ENCODE results near the gene ETFDH. TPM values are rescaled to one million over a fixed set of nuclear protein-coding genes. Genes with fewer than 3 reads are reported as not detected.

ETFDH gene
- total and polyA plus RNA-seq, 8 donors, result 11.6 to 33.3 (median 14.2) TPM

DNA sequence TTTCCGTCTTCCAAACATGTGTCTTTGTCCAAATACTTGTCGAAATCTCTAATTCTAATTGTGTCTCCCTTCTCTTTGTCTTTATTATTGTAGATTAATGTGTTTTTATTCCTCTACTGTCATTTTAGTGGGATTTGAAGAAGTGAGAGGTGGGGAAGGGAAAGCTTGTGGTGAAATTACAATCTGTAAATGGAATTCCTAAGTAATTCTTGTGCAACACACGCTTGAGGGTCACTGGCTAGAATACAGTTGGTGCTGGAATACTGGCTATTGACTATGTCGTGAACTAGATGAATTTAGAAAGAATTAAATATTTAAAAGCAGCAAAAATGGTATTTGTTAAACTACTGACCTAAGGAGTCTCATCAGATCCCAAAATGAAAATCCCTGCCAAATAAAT lies 86.0 kb downstream of the ETFDH start:
- DNase-seq, result no peak
- no peak overlapping the region for H3K27ac ChIP-seq
- no peak for ATAC-seq
- 73 to 86% methylated on average over 4 of the region's 4 CpGs for WGBS, 2 donors
- no peaks in the 10 kb centered on the region for H3K36me3 ChIP-seq
- intact Hi-C loops (cut with DNase I), result no loop called here
- no peaks in the 10 kb centered on the region for H3K27me3 ChIP-seq
- no peaks in the 10 kb centered on the region for H3K4me1 ChIP-seq
- no peak for FAIRE-seq
- TF ChIP-seq, protein P1, sequence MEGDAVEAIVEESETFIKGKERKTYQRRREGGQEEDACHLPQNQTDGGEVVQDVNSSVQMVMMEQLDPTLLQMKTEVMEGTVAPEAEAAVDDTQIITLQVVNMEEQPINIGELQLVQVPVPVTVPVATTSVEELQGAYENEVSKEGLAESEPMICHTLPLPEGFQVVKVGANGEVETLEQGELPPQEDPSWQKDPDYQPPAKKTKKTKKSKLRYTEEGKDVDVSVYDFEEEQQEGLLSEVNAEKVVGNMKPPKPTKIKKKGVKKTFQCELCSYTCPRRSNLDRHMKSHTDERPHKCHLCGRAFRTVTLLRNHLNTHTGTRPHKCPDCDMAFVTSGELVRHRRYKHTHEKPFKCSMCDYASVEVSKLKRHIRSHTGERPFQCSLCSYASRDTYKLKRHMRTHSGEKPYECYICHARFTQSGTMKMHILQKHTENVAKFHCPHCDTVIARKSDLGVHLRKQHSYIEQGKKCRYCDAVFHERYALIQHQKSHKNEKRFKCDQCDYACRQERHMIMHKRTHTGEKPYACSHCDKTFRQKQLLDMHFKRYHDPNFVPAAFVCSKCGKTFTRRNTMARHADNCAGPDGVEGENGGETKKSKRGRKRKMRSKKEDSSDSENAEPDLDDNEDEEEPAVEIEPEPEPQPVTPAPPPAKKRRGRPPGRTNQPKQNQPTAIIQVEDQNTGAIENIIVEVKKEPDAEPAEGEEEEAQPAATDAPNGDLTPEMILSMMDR (IDR thresholded peaks at IDR 0.05), result no peak
- no peak overlapping the region for H3K4me3 ChIP-seq
- no peaks in the 10 kb centered on the region for H3K9me3 ChIP-seq

DNA sequence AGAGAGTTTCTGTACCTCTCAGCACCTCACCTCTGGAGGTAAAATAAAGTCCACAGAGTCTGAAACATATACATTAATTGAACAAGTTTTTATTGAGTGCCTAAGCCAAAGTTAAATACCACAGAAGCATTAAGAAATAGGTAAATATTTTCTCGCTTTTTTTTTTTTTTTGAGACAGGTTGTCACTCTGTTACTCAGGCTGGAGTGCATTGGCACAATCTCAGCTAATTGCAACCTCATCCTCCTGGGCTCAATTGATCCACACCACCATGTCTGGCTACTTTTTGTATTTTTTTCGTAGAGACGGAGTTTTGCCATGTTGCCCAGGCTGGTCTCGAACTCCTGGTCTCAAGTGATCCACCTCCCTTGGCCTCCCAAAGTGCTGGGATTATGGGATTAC lies 86.6 kb downstream of the ETFDH start:
- Histone ChIP-seq H3K27me3 (no peaks in the 10 kb centered on the region), H3K36me3 (no peaks in the 10 kb centered on the region), H3K27ac (no peak overlapping the region), H3K4me3 (no peak overlapping the region), H3K4me1 (no peaks in the 10 kb centered on the region), H3K9me3 (no peaks in the 10 kb centered on the region)
- DNase-seq (no peak), FAIRE-seq (no peak), ATAC-seq (no peak)
- intact Hi-C loops (cut with DNase I), result no loop called here
- TF ChIP-seq, protein P1 (IDR thresholded peaks at IDR 0.05), result no peak
- 82 to 87% methylated on average over 4 of the region's 4 CpGs for WGBS, 2 donors

Other genes starting within 250 kb of the ETFDH start
- under 1 TPM; 0.06 to 0.32 (median 0.20) TPM for gene RXFP1, start 150.4 kb upstream of the ETFDH start, total RNA-seq
- under 1 TPM; 0.19 to 0.47 TPM for gene RXFP1, start 150.4 kb upstream of the ETFDH start, polyA plus RNA-seq
- 1 to 10 TPM; 1.0 to 2.7 (median 1.4) TPM for gene C4orf46, start 409 bp upstream of the ETFDH start, total RNA-seq
- 1 to 10 TPM; 1.3 to 2.5 TPM for gene C4orf46, start 409 bp upstream of the ETFDH start, polyA plus RNA-seq
- 10 to 100 TPM in 1 of 6 donors, 1 to 10 TPM in 5; 5.6 to 14.5 (median 8.0) TPM for gene PPID, start 51.1 kb downstream of the ETFDH start, total RNA-seq
- 10 to 100 TPM in 1 of 2 donors, 1 to 10 TPM in 1; 9.0 to 12.0 TPM for gene PPID, start 51.1 kb downstream of the ETFDH start, polyA plus RNA-seq
- 10 to 100 TPM; 13.6 to 28.2 (median 16.6) TPM for gene FNIP2, start 96.7 kb downstream of the ETFDH start, total RNA-seq
- gene FNIP2, start 96.7 kb downstream of the ETFDH start, polyA plus RNA-seq, result 1 to 10 TPM; 5.4 to 6.3 TPM